Panc1 (cell line): Measurements from ENCODE around the gene TLDC2. TPM values are rescaled to one million over a fixed set of nuclear protein-coding genes. Genes with fewer than 3 reads are reported as not detected.
"Not testable (repeated sequence)": the region's sequence is repeated elsewhere in the genome, so short reads cannot be mapped to it uniquely, and the experiment has no call there.

Experiments used
- ATAC-seq: fragments of 200-7000 bp; cut with Tn5 transposase; 2 replicates; pipeline ENCODE4 v1.9.1; 2020; ENCODE audit warnings: mild to moderate bottlenecking, moderate library complexity
- BruUV-seq: library from RNA; stranded (reverse); fragments of 400-500 nt; replicated peaks from 2 replicates; lab custom pipeline; 2021; lab: Mats Ljungman, UMichigan
- CTCF ChIA-PET: fragments of 300-600 bp; sonication (Branson Sonifier 250); formaldehyde crosslinking; loops from one replicate; lab custom pipeline; 2022; ENCODE audit warnings: antibody characterized with exemption; lab: Charles Lee
- POLR2A ChIA-PET: fragments of 300-600 bp; sonication (Branson Sonifier 250); formaldehyde crosslinking; loops from one replicate; lab custom pipeline; 2022; ENCODE audit warnings: antibody characterized with exemption; lab: Charles Lee
- DNase-seq: peaks from one replicate; pipeline ENCODE4 v3.0.0-alpha.2; 2010; ENCODE audit warnings: low read depth, low spot score
- H3K27ac ChIP-seq: 2 replicates; pipeline ENCODE4 v1.5.1; 2011; ENCODE audit warnings: mild to moderate bottlenecking, low read length, inconsistent platforms
- H3K27me3 ChIP-seq: fragments of 200-500 bp; sonication (Bioruptor generic); 2 replicates; pipeline ENCODE4 v1.6.0; 2014; ENCODE audit warnings: low read length, inconsistent platforms; ENCODE audit not compliant: control insufficient read depth, insufficient read depth
- H3K36me3 ChIP-seq: fragments of 200-500 bp; sonication (Bioruptor generic); 2 replicates; pipeline ENCODE4 v1.5.1; 2014; ENCODE audit warnings: inconsistent platforms, mild to moderate bottlenecking, low read length, moderate library complexity; ENCODE audit not compliant: control insufficient read depth, insufficient read depth
- H3K4me1 ChIP-seq: 2 replicates; pipeline ENCODE4 v1.5.1; 2011; ENCODE audit warnings: inconsistent platforms, mild to moderate bottlenecking, low read length, moderate library complexity; ENCODE audit not compliant: control insufficient read depth, insufficient read depth
- H3K4me3 ChIP-seq, 2 experiments: 2 replicates each; pipeline ENCODE4 v1.5.1; 2011 to 2012; ENCODE audit warnings: low read depth in 2 of 2, low read length in 2 of 2, mild to moderate bottlenecking in 2 of 2, inconsistent platforms in 1 of 2, moderate library complexity in 1 of 2
- H3K9me3 ChIP-seq: fragments of 200-500 bp; sonication (Bioruptor generic); 2 replicates; pipeline ENCODE4 v1.5.1; 2014; ENCODE audit warnings: low read depth, mild to moderate bottlenecking, inconsistent platforms, low read length, moderate library complexity; ENCODE audit not compliant: control insufficient read depth, insufficient read depth
- POLR2AphosphoS5 ChIP-seq: IDR thresholded peaks from 2 replicates; pipeline ENCODE4 v1.6.1; 2012; ENCODE audit warnings: mild to moderate bottlenecking, low read depth, low read length, moderate library complexity
- SIN3A ChIP-seq: IDR thresholded peaks from 2 replicates; pipeline ENCODE4 v1.6.1; 2012; ENCODE audit warnings: low read depth, mild to moderate bottlenecking, low read length, moderate library complexity, borderline replicate concordance; ENCODE audit not compliant: insufficient read depth
- TCF7L2 ChIP-seq: IDR thresholded peaks from 2 replicates; pipeline ENCODE4 v1.6.1; 2011; ENCODE audit warnings: mild to moderate bottlenecking, low read depth, low read length, inconsistent platforms
- in situ Hi-C: cut with HindIII; loops from 2 replicates; pipeline ENCODE4 v1.10.0; 2016; ENCODE audit warnings: low sequenced_read_pairs, low pct_unique_long_range_greater_than_20kb
- intact Hi-C: fragments of 100-400 bp; cut with micrococcal nuclease; formaldehyde crosslinking; loops from one replicate; pipeline ENCODE4 v1.10.0; 2022; ENCODE audit not compliant: unreplicated experiment
- total RNA-seq: library from RNA; stranded (reverse); gene quantifications from one replicate; pipeline ENCODE4 v1.2.1, GENCODE V29; 2021; ENCODE audit not compliant: unreplicated experiment
- TF ChIP-seq, protein P1 (sequence below): fragments of 450-650 bp; IDR thresholded peaks from 2 replicates; pipeline ENCODE4 v1.5.1; 2017; ENCODE audit warnings: mild to moderate bottlenecking
- TF ChIP-seq, protein P2 (sequence below), 2 experiments: IDR thresholded peaks; 2 replicates each; pipeline ENCODE4 v1.6.1; 2011 to 2012; ENCODE audit warnings: low read depth in 2 of 2, control low read depth in 1 of 2, low read length in 1 of 2, mild to moderate bottlenecking in 1 of 2, moderate library complexity in 1 of 2; ENCODE audit not compliant: insufficient read depth in 1 of 2

Gene TLDC2
- total RNA-seq, 1 experiment from 2014 or later = not detected

DNA sequence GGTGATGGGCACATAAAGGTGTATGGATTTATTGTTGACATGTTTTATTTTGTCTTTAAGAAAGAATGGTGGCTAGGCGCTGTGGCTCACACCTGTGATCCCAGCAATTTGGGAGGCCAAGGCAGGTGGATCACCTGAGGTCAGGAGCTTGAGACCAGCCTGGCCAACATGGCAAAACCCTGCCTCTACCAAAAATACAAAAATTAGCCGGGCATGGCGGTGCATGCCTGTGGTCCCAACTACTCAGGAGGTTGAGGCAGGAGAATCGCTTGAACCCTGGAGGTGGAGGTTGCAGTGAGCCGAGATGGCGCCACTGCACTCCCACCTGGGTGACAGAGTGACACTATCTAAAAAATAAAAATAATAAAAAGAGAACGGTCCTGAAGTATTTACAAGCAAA lies 30.1 kb downstream of the TLDC2 start:
- CTCF ChIA-PET, H3K27me3 ChIP-seq, BruUV-seq, H3K4me1 ChIP-seq, H3K27ac ChIP-seq, intact Hi-C loops, DNase-seq, POLR2A ChIA-PET, H3K9me3 ChIP-seq, ATAC-seq, in situ Hi-C loops, H3K36me3 ChIP-seq, H3K4me3 ChIP-seq: not testable (repeated sequence)

DNA sequence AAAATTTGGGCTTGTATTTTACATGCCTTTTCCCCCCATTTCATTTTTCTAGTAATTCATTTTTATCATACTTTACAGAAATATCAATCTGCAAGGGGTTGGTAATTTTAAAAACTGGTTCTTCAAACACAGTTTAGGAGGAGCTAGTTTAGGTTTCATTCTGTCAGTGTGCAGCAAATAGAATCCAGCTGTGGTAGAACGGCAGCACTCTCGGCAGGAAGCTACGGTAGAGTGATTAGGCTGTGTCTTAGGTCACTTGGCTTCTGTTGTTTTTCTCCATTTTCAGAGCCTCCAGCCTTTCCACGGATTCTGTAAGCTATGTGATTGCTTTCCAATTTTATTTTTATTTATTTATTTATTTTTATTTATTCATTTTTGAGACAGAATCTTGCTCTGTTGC lies 32.7 kb downstream of the TLDC2 start:
- BruUV-seq = no TSS peak
- intact Hi-C loops = no loop called here

DNA sequence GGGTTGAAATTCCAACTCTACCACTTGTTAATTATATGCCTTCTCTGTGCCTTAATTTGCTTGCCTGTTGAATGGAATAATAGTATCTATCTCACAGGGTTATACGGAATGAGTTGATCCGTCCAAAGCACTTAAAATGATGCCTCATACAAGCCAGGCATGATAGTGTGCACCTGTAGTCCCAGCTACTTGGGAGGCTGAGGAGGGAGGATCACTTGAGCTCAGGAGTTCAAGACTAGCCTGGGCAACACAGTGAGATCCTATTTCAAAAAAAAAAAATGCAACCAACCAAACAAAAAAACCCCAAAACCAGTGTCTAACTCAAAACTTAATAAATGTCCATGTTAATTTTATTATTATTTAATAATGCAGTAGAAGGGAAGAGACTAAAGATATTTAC lies 40.3 kb downstream of the TLDC2 start:
- no peaks in the 10 kb centered on the region for H3K9me3 ChIP-seq
- in situ Hi-C loops (no loop called here), intact Hi-C loops (no loop called here)
- ATAC-seq (no peak), DNase-seq (no peak)
- no peaks in the 10 kb centered on the region for H3K4me1 ChIP-seq
- TF ChIP-seq POLR2AphosphoS5 (no peak), SIN3A (no peak), TCF7L2 (no peak)
- TF ChIP-seq, protein P1, sequence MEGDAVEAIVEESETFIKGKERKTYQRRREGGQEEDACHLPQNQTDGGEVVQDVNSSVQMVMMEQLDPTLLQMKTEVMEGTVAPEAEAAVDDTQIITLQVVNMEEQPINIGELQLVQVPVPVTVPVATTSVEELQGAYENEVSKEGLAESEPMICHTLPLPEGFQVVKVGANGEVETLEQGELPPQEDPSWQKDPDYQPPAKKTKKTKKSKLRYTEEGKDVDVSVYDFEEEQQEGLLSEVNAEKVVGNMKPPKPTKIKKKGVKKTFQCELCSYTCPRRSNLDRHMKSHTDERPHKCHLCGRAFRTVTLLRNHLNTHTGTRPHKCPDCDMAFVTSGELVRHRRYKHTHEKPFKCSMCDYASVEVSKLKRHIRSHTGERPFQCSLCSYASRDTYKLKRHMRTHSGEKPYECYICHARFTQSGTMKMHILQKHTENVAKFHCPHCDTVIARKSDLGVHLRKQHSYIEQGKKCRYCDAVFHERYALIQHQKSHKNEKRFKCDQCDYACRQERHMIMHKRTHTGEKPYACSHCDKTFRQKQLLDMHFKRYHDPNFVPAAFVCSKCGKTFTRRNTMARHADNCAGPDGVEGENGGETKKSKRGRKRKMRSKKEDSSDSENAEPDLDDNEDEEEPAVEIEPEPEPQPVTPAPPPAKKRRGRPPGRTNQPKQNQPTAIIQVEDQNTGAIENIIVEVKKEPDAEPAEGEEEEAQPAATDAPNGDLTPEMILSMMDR = no peak
- TF ChIP-seq, protein P2, sequence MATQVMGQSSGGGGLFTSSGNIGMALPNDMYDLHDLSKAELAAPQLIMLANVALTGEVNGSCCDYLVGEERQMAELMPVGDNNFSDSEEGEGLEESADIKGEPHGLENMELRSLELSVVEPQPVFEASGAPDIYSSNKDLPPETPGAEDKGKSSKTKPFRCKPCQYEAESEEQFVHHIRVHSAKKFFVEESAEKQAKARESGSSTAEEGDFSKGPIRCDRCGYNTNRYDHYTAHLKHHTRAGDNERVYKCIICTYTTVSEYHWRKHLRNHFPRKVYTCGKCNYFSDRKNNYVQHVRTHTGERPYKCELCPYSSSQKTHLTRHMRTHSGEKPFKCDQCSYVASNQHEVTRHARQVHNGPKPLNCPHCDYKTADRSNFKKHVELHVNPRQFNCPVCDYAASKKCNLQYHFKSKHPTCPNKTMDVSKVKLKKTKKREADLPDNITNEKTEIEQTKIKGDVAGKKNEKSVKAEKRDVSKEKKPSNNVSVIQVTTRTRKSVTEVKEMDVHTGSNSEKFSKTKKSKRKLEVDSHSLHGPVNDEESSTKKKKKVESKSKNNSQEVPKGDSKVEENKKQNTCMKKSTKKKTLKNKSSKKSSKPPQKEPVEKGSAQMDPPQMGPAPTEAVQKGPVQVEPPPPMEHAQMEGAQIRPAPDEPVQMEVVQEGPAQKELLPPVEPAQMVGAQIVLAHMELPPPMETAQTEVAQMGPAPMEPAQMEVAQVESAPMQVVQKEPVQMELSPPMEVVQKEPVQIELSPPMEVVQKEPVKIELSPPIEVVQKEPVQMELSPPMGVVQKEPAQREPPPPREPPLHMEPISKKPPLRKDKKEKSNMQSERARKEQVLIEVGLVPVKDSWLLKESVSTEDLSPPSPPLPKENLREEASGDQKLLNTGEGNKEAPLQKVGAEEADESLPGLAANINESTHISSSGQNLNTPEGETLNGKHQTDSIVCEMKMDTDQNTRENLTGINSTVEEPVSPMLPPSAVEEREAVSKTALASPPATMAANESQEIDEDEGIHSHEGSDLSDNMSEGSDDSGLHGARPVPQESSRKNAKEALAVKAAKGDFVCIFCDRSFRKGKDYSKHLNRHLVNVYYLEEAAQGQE (IDR thresholded peaks at IDR 0.05; ENCODE audit: insufficient read depth in 1 of 2, low read depth in 2 of 2, low read length in 1 of 2) = no peak
- POLR2A ChIA-PET = interaction anchor here (0.6 kb wide), 1 partner anchor 1352 kb away, joined by 6 read pairs; no protein-coding TSS in a partner anchor
- no TSS peak for BruUV-seq
- no peaks in the 10 kb centered on the region for H3K27me3 ChIP-seq
- no peak overlapping the region for H3K27ac ChIP-seq
- CTCF ChIA-PET = interaction anchor here (0.7 kb wide), 1 partner anchor 1530 kb away, joined by 6 read pairs; no protein-coding TSS in a partner anchor
- H3K36me3 ChIP-seq = no peaks in the 10 kb centered on the region
- H3K4me3 ChIP-seq = no peak overlapping the region

More for the DNA sequence above, 32.7 kb downstream of the TLDC2 start:
- TF ChIP-seq TCF7L2 (no peak), POLR2AphosphoS5 (no peak), SIN3A (no peak)
- TF ChIP-seq, protein P2 (IDR thresholded peaks at IDR 0.05; ENCODE audit: insufficient read depth in 1 of 2, low read depth in 2 of 2, low read length in 1 of 2) = no peak
- TF ChIP-seq, protein P1 = no peak
- Histone ChIP-seq H3K27ac (no peak overlapping the region), H3K4me3 (no peak overlapping the region), H3K36me3 (no peaks in the 10 kb centered on the region), H3K9me3 (no peaks in the 10 kb centered on the region), H3K27me3 (no peaks in the 10 kb centered on the region), H3K4me1 (no peaks in the 10 kb centered on the region)
- DNase-seq (no peak), ATAC-seq (no peak)
- POLR2A ChIA-PET = no interaction called here
- CTCF ChIA-PET = no interaction called here
- in situ Hi-C loops = no loop called here
